Endodermal cell (in vitro differentiated cells): ENCODE measurements around the gene GPR137B. TPM values are rescaled to one million over a fixed set of nuclear protein-coding genes. Genes with fewer than 3 reads are reported as not detected.
"Not testable (repeated sequence)": the region's sequence is repeated elsewhere in the genome, so short reads cannot be mapped to it uniquely, and the experiment has no call there.

Source experiments
- DNase-seq: peaks from one replicate; pipeline ENCODE4 v3.0.0-alpha.2; 2017
- H3K27ac ChIP-seq: 2 replicates; pipeline ENCODE4 v1.5.1; 2013; ENCODE audit warnings: mild to moderate bottlenecking, low read depth, low read length, moderate library complexity
- H3K27me3 ChIP-seq: 2 replicates; pipeline ENCODE4 v1.6.1; 2013; ENCODE audit warnings: mild to moderate bottlenecking, low read length, moderate library complexity; ENCODE audit not compliant: insufficient read depth, control insufficient read depth, poor library complexity, severe bottlenecking
- H3K36me3 ChIP-seq: 2 replicates; pipeline ENCODE4 v1.7.0; 2013; ENCODE audit warnings: mild to moderate bottlenecking, low read length, moderate library complexity; ENCODE audit not compliant: control insufficient read depth, insufficient read depth
- H3K4me1 ChIP-seq: one replicate; pipeline ENCODE4 v1.7.0; 2013; ENCODE audit warnings: low read length; ENCODE audit not compliant: control insufficient read depth, insufficient read depth
- H3K4me3 ChIP-seq: 2 replicates; pipeline ENCODE4 v1.5.1; 2013; ENCODE audit warnings: mild to moderate bottlenecking, low read length, moderate library complexity
- H3K9ac ChIP-seq: 2 replicates; pipeline ENCODE4 v1.6.1; 2013; ENCODE audit warnings: mild to moderate bottlenecking, low read length, moderate library complexity; ENCODE audit not compliant: poor library complexity, severe bottlenecking; ENCODE audit errors: extremely low read depth
- H3K9me3 ChIP-seq: 2 replicates; pipeline ENCODE4 v1.6.1; 2013; ENCODE audit warnings: mild to moderate bottlenecking, low read length, moderate library complexity; ENCODE audit not compliant: control insufficient read depth
- H3K27ac Mint-ChIP-seq: 2 replicates; pipeline ENCODE4 v1.8.0; 2020; ENCODE audit warnings: mixed read lengths
- H3K27me3 Mint-ChIP-seq: 2 replicates; pipeline ENCODE4 v1.8.0; 2021; ENCODE audit warnings: mild to moderate bottlenecking, mixed read lengths; ENCODE audit not compliant: insufficient read depth
- H3K36me3 Mint-ChIP-seq: 2 replicates; pipeline ENCODE4 v1.8.0; 2020; ENCODE audit warnings: low read depth, mixed read lengths
- H3K4me1 Mint-ChIP-seq: 2 replicates; pipeline ENCODE4 v1.8.0; 2020; ENCODE audit warnings: mixed read lengths
- H3K4me3 Mint-ChIP-seq: 2 replicates; pipeline ENCODE4 v1.8.0; 2020; ENCODE audit warnings: mild to moderate bottlenecking, moderate library complexity, mixed read lengths
- H3K9me3 Mint-ChIP-seq: 2 replicates; pipeline ENCODE4 v1.8.0; 2020; ENCODE audit warnings: mild to moderate bottlenecking, mixed read lengths
- CTCF ChIP-seq: fragments of 200-600 bp; sonication (generic); conservative IDR thresholded peaks from 2 replicates; pipeline ENCODE4 v1.5.0; 2021; ENCODE audit warnings: antibody characterized with exemption, mild to moderate bottlenecking
- whole genome bisulfite sequencing, 2 experiments: methylation state at CpG; one replicate each; pipeline versions ENCODE4 v1.1.5 to v1.1.7; 2013; ENCODE audit warnings: missing lambda C conversion rate in 2 of 2, mixed read lengths in 1 of 2; ENCODE audit not compliant: insufficient coverage in 1 of 2, insufficient read length in 1 of 2; 5-methylcytosine and 5-hydroxymethylcytosine counted together
- total RNA-seq, 2 donors: library from RNA; stranded (reverse); fragmentation: NEBNext Ultra II Directional in 1 of 2; extraction: Animal tissue kit (Norgen Biotek cat#: 25700) in 1 of 2; gene quantifications; 2 replicates in 1 of 2; 3 replicates in 1 of 2; pipeline ENCODE4 v1.2.1, GENCODE V29; 2021

GPR137B gene
- total RNA-seq, 2 donors from 2014 or later, result 2.8 to 6.7 TPM

GRCh38 chr1:236095705-236096520 lies 46.4 kb upstream of the GPR137B start:
- peaks cover 7% of the 10 kb centered on the region for H3K9me3 Mint-ChIP-seq
- H3K4me1 ChIP-seq, result no peaks in the 10 kb centered on the region
- no peaks in the 10 kb centered on the region for H3K36me3 Mint-ChIP-seq
- H3K27ac Mint-ChIP-seq, result no peak overlapping the region
- 86 to 93% methylated on average over 1 to 2 of the region's 3 CpGs for WGBS, 2 experiments
- no peak overlapping the region for H3K9ac ChIP-seq
- DNase-seq, result peak; percentile 34
- H3K9me3 ChIP-seq, result peaks cover 12% of the 10 kb centered on the region
- no peak overlapping the region for H3K4me3 Mint-ChIP-seq
- H3K4me3 ChIP-seq, result no peak overlapping the region
- TF ChIP-seq CTCF, result no peak
- no peaks in the 10 kb centered on the region for H3K36me3 ChIP-seq
- no peaks in the 10 kb centered on the region for H3K27me3 ChIP-seq
- no peak overlapping the region for H3K27ac ChIP-seq
- H3K4me1 Mint-ChIP-seq, result no peaks in the 10 kb centered on the region
- H3K27me3 Mint-ChIP-seq, result no peaks in the 10 kb centered on the region

- H3K4me1 Mint-ChIP-seq, H3K4me3 ChIP-seq, H3K27me3 Mint-ChIP-seq, H3K27me3 ChIP-seq, H3K9me3 Mint-ChIP-seq, H3K36me3 Mint-ChIP-seq, H3K4me3 Mint-ChIP-seq, H3K36me3 ChIP-seq, H3K4me1 ChIP-seq, H3K9ac ChIP-seq, H3K27ac ChIP-seq: not testable (repeated sequence)
- peak overlapping the region; percentile 78 for H3K27ac Mint-ChIP-seq
- peaks cover 12% of the 10 kb centered on the region for H3K9me3 ChIP-seq
- WGBS, 2 experiments, result 79 to 80% methylated on average over 10 to 15 of the region's 15 CpGs
- peak; percentile 95 for DNase-seq
These were observed 45.5 kb upstream of the GPR137B start for GRCh38 chr1:236096660-236097482.

GRCh38 chr1:236098267-236098666 lies 44.1 kb upstream of the GPR137B start:
- Mint-ChIP-seq H3K27me3 (no peaks in the 10 kb centered on the region), H3K27ac (no peak overlapping the region), H3K4me3 (no peak overlapping the region), H3K9me3 (peaks cover 7% of the 10 kb centered on the region), H3K36me3 (no peaks in the 10 kb centered on the region), H3K4me1 (no peaks in the 10 kb centered on the region)
- peaks cover 12% of the 10 kb centered on the region for H3K9me3 ChIP-seq
- H3K4me3 ChIP-seq, result no peak overlapping the region
- no peak for DNase-seq
- no peaks in the 10 kb centered on the region for H3K27me3 ChIP-seq
- no peaks in the 10 kb centered on the region for H3K36me3 ChIP-seq
- H3K9ac ChIP-seq, result no peak overlapping the region
- H3K4me1 ChIP-seq, result no peaks in the 10 kb centered on the region
- no peak for TF ChIP-seq CTCF
- 81% methylated on average over 1 of the region's 1 CpG; no CpG with 5 or more reads in 1 of the 2 experiments for WGBS, 2 experiments
- no peak overlapping the region for H3K27ac ChIP-seq
